GM18502 (cell line): ENCODE results near the gene MRPS23.

ENCODE experiments used
- ATAC-seq: cut with Tn5 transposase; IDR thresholded peaks from one replicate; pipeline ENCODE4 v1.9.1; 2021; ENCODE audit warnings: mild to moderate bottlenecking; ENCODE audit not compliant: unreplicated experiment, poor library complexity

Gene MRPS23

DNA sequence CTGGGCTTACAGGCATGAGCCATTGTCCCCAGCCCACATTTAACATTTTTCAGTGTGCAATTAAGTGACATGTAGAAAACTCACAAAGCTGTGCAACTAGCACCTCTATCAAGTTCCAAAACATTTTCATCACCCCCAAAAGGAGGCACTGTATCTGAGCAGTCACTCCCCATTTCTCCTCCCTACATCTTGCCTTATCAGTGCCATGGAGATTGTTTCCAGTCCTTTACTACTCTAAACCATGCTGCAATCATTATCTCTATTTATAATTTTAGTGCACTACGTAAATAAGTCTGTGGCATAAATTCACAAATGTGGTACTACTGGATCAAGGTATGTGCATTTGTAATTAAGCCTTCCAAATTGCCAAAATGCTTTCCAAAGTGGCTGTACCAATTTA lies 7.6 kb downstream of the MRPS23 start:
- ATAC-seq = no peak

- ATAC-seq = no peak
Observed at GRCh38 chr17:57839571-57839923, 10.3 kb downstream of the MRPS23 start.

DNA sequence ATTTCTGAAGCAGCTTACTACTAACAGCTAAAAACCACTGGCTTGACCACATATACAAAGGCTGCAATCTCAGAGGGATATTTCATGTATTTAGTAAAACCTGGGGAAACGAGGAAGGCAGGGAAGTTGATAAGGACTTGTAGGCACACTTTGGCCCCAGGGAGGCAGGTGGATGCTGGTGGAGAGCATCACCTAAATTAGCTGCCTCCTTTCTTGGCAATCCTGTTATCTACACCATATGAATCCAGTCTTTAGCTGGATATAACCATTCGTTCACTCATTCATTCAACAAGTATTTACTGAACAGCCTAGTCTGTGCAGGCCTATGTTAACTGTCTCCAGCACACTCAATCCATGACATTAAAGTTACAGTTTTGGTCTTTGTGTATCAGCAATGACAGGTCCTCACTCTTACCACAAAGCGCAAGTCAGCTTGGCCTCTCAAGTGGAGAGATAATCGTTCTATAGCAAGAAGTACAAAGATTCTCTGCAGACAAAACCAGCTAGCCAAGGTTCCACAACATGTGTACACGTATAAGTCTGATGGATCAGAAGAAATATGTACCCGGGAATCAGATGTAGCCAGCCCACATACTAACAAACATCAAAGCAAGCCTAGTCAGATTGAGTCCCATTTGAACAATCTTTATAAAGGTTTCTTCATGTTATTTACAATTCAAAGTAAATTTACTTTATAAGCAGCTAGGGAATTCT lies 10.8 kb downstream of the MRPS23 start:
- ATAC-seq = no peak

- no peak for ATAC-seq
Observed at GRCh38 chr17:57838453-57838852, 11.4 kb downstream of the MRPS23 start.

- ATAC-seq = no peak
Observed at GRCh38 chr17:57835333-57835900, 14.4 kb downstream of the MRPS23 start.

DNA sequence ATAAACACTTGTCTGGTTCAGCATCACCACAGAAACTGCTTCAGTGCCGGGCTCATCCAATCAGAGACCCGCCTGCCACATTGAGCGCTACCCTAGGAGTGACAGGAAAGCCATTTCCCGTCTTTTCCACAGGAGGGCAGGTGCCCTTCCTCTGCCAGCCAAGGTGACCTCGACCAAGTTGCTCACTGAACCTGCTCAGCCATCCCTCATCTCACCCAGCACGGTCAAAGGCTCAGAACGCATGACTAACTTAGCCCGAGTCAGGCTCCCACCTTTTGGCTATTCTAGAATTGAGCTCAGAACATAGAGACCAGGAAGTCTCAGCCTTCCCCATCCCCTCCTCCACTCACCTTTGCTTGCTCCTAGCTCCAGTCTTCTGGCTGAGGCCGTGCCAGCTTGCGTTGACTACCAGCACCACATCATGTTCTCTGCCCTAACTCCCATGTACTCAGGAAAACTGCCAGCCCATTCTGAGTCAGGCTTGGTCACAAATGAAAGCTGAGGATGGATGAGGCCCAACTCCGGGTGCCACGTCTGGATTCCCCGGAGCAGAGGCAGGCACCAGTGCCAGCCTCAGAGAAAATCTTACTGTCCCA lies 15.6 kb downstream of the MRPS23 start:
- ATAC-seq = no peak

DNA sequence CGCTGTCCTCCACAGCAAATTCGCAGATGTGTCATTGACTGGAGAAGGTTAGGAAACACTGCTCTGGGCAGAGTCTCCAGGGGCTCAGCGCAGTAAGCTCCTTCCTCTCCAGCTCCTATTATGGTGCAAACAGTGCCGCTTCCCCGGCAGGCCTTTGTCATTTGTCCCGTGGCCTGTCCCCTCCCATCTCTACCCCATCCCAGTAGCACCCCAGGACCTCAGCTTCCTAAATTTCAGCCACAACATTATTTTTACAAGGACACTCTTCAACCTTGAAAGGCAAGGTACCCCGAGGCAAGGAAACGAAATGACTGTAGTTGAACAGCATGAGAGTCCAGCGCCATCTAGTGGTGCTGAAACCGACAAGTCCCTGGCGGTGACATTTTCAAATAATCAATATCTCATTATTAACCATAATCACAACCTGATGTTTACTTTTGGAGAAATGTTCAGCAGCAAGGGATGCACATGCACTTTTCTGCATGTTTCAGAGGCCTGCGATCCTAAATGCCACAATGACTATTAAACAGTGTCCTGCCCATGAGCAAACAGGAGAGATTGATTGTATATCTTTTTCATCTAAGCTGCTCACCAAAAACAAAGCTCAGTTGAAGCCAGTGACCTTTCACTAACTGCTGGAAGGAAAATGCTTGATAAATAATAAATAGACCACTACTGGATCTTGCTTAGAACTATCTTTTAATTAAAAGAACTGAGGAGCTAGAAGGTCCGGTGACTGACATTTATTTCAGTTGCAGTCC lies 16.5 kb downstream of the MRPS23 start:
- no peak for ATAC-seq

DNA sequence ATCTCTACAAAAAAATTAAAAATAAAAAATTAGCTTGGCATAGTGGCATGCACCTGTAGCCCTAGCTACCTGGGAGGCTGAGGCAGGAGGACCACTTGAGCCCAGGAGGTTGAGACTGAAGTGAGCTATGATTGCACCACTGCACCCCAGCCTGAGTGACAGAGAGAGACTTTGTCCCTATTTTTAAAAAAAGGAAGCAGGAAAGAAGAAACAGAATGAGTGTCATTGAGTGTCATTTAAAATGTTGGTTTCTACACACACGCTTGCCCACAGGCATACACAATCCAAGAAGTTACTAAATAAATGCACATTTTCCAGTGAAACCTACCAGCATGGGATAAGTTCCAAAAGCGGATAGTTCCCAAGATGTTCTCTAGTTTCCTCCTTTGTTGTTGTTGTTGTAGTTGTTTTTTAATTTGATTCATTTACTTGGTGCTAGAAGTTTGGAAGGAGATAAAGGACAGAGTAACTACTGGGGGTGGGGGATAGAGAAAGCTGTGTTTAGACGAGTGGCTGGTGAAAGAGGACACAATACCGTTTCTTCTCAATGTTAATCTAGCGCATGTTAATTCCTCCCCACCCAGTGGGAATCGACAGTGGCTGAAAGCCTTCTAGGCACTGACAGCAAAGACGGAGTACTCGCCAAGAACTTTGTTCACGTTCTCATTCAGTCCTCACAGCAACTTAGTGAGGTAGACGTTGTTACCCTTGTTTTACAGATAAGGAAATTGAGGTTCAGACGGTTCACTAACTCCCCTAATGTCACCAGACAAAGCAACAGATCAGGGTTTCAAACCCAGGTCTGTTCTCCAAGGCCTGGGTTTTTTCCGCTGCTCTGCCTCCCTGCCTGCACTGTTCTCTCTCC lies 17.3 kb downstream of the MRPS23 start:
- ATAC-seq = no peak

- ATAC-seq = no peak
Observed at GRCh38 chr17:57830880-57831279, 19.0 kb downstream of the MRPS23 start.

DNA sequence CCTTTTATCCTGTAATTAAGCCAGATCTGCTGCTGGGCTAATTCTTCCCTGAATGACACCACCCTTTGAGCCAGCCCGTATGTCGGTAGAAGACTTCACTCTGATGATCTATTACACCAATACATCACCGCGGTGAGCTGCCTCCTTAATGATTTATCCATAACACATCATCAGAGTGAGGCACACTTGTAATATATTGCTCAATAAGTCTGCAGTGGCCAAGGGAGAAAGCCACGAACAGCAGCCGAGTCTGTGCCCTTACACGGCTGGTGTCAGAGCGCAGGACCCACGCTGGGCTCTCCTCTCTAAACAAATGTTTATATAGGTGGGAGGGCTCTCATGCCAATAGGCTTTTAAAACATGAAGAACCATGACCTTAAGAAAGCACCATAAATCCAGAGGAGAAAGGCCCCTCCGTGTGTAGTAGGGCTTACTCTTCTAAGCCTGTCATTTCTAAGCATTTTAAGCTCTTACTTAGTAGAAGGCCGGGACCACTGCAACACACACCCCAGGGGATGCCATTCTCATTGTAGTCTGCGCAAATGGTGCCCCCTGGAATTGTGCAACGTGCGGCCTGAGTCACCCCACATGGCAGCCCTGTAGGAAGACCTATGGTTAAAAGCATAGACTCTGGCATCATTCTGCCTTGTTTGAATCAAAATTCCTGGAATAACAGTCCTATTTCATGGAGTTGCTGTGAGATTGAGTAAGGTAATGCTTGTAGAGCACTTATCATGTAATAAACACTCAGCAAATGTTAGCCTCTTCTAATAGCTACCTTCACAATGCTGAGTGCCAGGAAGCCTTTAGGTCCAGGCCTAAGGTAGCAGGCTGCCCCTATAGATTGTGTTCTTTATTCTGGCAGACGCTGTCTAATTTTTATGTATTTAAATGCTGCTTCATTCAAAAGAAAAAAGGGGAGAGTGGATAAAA lies 26.1 kb downstream of the MRPS23 start:
- no peak for ATAC-seq

GRCh38 chr17:57819867-57820266 lies 30.0 kb downstream of the MRPS23 start:
- no peak for ATAC-seq

DNA sequence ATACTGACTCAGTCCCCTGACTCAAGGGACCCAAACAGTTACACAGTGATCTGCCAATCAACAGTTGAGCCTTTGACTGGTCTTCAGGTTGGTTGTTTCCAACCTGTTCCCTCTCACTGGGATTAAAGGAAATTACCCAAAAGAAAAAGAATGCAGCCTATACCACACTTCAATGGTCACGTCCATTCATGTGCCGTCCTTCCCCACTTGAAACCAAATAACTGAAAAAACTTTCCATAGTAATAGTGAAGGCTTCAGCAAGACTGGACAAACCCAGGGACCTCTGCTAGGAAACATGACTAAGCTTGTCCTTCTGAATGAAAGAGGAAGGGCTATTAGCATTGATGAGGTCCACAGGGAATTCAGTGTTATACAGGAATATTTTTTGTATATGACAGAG lies 30.6 kb downstream of the MRPS23 start:
- ATAC-seq = no peak

DNA sequence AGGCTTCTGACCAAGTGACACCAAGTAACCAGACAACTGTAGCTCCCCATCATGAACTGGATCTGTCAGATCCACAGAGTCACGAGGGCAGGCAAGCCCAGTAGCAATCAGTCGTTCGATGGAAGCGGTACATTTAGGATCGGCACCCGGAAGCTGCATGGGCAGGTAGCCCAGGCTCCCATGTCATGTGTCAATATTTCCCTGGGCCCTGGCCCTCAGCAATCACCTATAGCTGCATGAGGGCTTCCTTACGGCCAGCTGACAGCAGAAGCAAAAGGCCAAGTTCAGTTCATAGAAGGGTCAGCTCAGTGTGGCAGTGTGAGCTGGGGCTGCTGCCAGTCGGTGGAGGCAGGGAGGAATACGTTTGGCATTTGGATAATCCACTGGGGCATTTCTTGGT lies 31.8 kb downstream of the MRPS23 start:
- ATAC-seq = no peak

- no peak for ATAC-seq
Observed at GRCh38 chr17:57817299-57817698, 32.5 kb downstream of the MRPS23 start.

- ATAC-seq = no peak
Observed at GRCh38 chr17:57814421-57814820, 35.4 kb downstream of the MRPS23 start.

GRCh38 chr17:57811638-57812280 lies 38.1 kb downstream of the MRPS23 start:
- ATAC-seq = no peak

DNA sequence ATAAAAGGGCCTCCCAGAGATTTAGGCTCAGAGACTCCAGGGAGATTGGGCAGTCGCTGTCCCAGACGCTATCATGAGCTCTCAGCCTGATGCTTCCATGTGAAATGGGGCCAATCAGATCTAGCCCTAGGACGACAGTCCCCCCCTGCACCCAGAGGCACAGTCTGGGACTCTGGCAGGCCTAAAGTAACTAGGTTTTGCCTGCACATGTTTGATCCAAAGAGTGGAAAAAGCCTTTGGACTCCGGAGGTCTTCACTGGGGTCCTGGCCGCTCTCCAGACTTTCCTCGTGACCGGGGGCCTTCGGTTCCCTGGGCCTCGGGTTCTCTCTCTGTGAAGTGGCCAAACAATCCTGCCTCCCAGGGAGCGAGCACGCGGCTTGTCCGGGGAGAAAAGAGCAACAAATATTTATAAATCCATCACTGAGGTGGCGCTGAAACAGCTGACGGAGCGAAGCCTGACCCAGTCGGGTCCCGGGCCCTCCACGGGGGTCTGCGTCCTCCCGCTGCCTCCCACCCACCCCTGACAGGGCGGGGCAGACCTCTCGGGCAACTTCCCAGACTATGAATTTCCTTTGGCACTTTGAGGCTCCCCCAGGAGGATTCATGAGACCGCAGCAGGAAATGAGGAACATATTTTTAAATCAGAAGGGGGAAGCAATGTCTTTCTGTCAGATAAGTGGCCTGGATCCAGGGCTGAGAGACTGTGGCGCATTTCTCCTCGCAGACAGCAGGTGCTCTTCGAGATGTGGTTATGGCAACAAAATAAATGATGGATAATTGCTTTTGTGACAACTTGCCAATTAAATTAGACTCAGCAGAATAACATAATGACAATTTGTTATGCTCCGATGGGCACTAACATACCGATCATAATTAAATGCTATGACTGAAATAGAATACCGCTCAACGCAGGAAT lies 38.9 kb downstream of the MRPS23 start:
- ATAC-seq = no peak

DNA sequence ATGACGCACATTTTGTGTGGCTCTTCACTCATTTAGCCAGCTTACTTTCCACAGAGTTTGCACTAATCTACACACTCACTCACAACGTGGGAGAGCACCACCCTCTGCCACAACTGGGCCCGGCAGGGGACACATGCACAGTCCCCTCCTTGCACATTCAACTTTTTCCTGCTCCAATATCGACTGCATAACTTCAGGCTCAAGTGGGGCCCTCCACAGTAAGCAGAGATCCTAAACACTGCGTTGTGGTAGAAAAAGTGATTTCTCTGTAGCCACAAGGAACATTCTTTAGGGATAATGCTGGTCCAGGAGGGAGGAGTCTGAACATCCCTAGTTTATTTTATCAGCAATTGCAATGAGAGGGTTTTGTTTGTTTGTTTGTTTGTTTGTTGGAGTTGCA lies 40.0 kb downstream of the MRPS23 start:
- ATAC-seq = no peak
